ENCODE measurements around the gene GNAZ. TPM values are rescaled to one million over a fixed set of nuclear protein-coding genes. Genes with fewer than 3 reads are reported as not detected.

The GNAZ gene
- total RNA-seq, 4 donors from 2014 or later: 2.7 to 14.7 (median 7.8) TPM

GRCh38 chr22:23054531-23055257 lies 15.6 kb upstream of the GNAZ start:
- peaks cover 3% of the 10 kb centered on the region for H3K27me3 ChIP-seq
- in situ Hi-C loops (cut with MboI; ENCODE audit: low pct_ligation_motif_present in 1 of 4, low pct_unique_long_range_greater_than_20kb in 1 of 4, low sequenced_read_pairs in 3 of 4) (no loop called here), intact Hi-C loops (cut with DNase I; ENCODE audit: low total_unique reads) (no loop called here)
- DNase-seq: no peak
- 62% methylated on average over 5 of the region's 5 CpGs; no CpG with 5 or more reads in 1 of the 2 donors for WGBS, 2 donors (ENCODE audit: low coverage in 1 of 2)
- no peaks in the 10 kb centered on the region for H3K4me1 ChIP-seq
- no peaks in the 10 kb centered on the region for H3K9me3 ChIP-seq
- H3K36me3 ChIP-seq: no peaks in the 10 kb centered on the region
- H3K4me3 ChIP-seq: no peak overlapping the region
- H3K27ac ChIP-seq: no peak overlapping the region
- TF ChIP-seq POLR2A (IDR thresholded peaks at IDR 0.05) (no peak), POLR2AphosphoS5 (IDR thresholded peaks at IDR 0.05) (no peak)

GRCh38 chr22:23055449-23056179 lies 14.7 kb upstream of the GNAZ start:
- no peaks in the 10 kb centered on the region for H3K4me1 ChIP-seq
- no peaks in the 10 kb centered on the region for H3K9me3 ChIP-seq
- no peak for DNase-seq
- H3K36me3 ChIP-seq: no peaks in the 10 kb centered on the region
- 76 to 89% methylated on average over 4 to 7 of the region's 7 CpGs for WGBS, 2 donors (ENCODE audit: low coverage in 1 of 2)
- in situ Hi-C loops (cut with MboI; ENCODE audit: low pct_ligation_motif_present in 1 of 4, low pct_unique_long_range_greater_than_20kb in 1 of 4, low sequenced_read_pairs in 3 of 4): no loop called here
- TF ChIP-seq POLR2AphosphoS5 (IDR thresholded peaks at IDR 0.05) (no peak), EP300 (IDR thresholded peaks at IDR 0.05; ENCODE audit: low read depth) (no peak), CTCF (IDR thresholded peaks at IDR 0.05) (no peak), POLR2A (IDR thresholded peaks at IDR 0.05) (no peak)
- H3K4me3 ChIP-seq: no peak overlapping the region
- H3K27me3 ChIP-seq: peaks cover 3% of the 10 kb centered on the region
- intact Hi-C loops (cut with DNase I; ENCODE audit: low total_unique reads): no loop called here
- H3K27ac ChIP-seq: no peak overlapping the region

- Histone ChIP-seq H3K4me1 (no peaks in the 10 kb centered on the region), H3K4me3 (no peak overlapping the region), H3K27me3 (no peaks in the 10 kb centered on the region), H3K27ac (no peak overlapping the region), H3K9me3 (no peaks in the 10 kb centered on the region), H3K36me3 (no peaks in the 10 kb centered on the region)
- WGBS, 2 donors (ENCODE audit: low coverage in 1 of 2): 44 to 50% methylated on average over 1 of the region's 1 CpG
- DNase-seq: no peak
- TF ChIP-seq POLR2A (IDR thresholded peaks at IDR 0.05) (no peak), EP300 (IDR thresholded peaks at IDR 0.05; ENCODE audit: low read depth) (no peak), CTCF (IDR thresholded peaks at IDR 0.05) (no peak), POLR2AphosphoS5 (IDR thresholded peaks at IDR 0.05) (no peak)
- intact Hi-C loops (cut with DNase I; ENCODE audit: low total_unique reads): no loop called here
- in situ Hi-C loops (cut with MboI; ENCODE audit: low pct_ligation_motif_present in 1 of 4, low pct_unique_long_range_greater_than_20kb in 1 of 4, low sequenced_read_pairs in 3 of 4): no loop called here
These were observed 13.0 kb upstream of the GNAZ start for GRCh38 chr22:23057331-23057730.

GRCh38 chr22:23058063-23058462 lies 12.3 kb upstream of the GNAZ start:
- intact Hi-C loops (cut with DNase I; ENCODE audit: low total_unique reads): no loop called here

More at GRCh38 chr22:23058063-23058462, 12.3 kb upstream of the GNAZ start:
- in situ Hi-C loops (cut with MboI; ENCODE audit: low pct_ligation_motif_present in 1 of 4, low pct_unique_long_range_greater_than_20kb in 1 of 4, low sequenced_read_pairs in 3 of 4): no loop called here
- no peak for DNase-seq
- H3K4me1 ChIP-seq: no peaks in the 10 kb centered on the region
- H3K9me3 ChIP-seq: no peaks in the 10 kb centered on the region
- no peak for TF ChIP-seq EP300 (IDR thresholded peaks at IDR 0.05; ENCODE audit: low read depth)
- TF ChIP-seq POLR2A (IDR thresholded peaks at IDR 0.05): no peak
- no peak for TF ChIP-seq POLR2AphosphoS5 (IDR thresholded peaks at IDR 0.05)
- TF ChIP-seq CTCF (IDR thresholded peaks at IDR 0.05): no peak
- no peaks in the 10 kb centered on the region for H3K36me3 ChIP-seq
- no peaks in the 10 kb centered on the region for H3K27me3 ChIP-seq
- WGBS, 2 donors (ENCODE audit: low coverage in 1 of 2): 64% methylated on average over 2 of the region's 2 CpGs; no CpG with 5 or more reads in 1 of the 2 donors
- no peak overlapping the region for H3K27ac ChIP-seq
- no peak overlapping the region for H3K4me3 ChIP-seq

Data from transverse colon (tissue), 4 donors.